ENCODE results near the gene ROBO1.

GRCh38 chr3:78670746-78671145 is 1097.1 kb downstream of the ROBO1 start:
- TF ChIP-seq POLR2A (IDR thresholded peaks at IDR 0.05), result no peak
- TF ChIP-seq, protein P1, sequence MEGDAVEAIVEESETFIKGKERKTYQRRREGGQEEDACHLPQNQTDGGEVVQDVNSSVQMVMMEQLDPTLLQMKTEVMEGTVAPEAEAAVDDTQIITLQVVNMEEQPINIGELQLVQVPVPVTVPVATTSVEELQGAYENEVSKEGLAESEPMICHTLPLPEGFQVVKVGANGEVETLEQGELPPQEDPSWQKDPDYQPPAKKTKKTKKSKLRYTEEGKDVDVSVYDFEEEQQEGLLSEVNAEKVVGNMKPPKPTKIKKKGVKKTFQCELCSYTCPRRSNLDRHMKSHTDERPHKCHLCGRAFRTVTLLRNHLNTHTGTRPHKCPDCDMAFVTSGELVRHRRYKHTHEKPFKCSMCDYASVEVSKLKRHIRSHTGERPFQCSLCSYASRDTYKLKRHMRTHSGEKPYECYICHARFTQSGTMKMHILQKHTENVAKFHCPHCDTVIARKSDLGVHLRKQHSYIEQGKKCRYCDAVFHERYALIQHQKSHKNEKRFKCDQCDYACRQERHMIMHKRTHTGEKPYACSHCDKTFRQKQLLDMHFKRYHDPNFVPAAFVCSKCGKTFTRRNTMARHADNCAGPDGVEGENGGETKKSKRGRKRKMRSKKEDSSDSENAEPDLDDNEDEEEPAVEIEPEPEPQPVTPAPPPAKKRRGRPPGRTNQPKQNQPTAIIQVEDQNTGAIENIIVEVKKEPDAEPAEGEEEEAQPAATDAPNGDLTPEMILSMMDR (IDR thresholded peaks at IDR 0.05), result no peak

Data from thyroid gland (tissue), 4 donors.